GM21576 (cell line): ENCODE data around the gene ACTMAP.
"Not testable (repeated sequence)": the region's sequence is repeated elsewhere in the genome, so short reads cannot be mapped to it uniquely, and the experiment has no call there.

Experiments
- ATAC-seq: cut with Tn5 transposase; IDR thresholded peaks from one replicate; pipeline ENCODE4 v1.9.1; 2021; ENCODE audit warnings: mild to moderate bottlenecking, moderate library complexity; ENCODE audit not compliant: unreplicated experiment

The ACTMAP gene

DNA sequence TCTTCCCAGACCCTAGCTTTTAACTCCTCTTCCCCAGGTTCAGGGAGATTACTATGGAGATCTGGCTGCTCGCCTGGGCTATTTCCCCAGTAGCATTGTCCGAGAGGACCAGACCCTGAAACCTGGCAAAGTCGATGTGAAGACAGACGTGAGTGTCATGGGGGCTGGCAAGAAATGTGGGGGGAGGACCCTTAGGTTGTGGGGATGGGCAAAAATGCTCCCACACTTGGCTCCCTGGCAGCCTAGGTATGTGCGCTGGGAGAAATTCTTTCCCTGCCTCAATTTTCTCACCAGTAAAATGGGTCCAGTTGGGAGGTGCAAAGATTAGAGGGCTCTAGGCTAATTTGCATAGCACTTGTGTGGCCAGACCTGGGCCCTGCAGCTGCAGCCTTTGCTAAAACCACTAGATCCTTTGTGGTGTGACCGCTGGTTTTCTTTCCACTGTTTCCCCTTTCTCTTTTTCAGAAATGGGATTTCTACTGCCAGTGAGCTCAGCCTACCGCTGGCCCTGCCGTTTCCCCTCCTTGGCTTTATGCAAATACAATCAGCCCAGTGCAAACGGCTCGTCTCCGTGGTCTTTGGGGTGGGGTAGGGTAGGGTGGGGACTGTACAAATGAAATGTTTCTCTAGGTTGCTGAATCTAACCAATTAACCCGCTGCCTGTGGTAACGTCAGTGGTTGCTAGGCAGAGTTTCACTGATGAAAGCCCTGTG is 26.8 kb upstream of the ACTMAP start:
- ATAC-seq: peak; percentile 60

DNA sequence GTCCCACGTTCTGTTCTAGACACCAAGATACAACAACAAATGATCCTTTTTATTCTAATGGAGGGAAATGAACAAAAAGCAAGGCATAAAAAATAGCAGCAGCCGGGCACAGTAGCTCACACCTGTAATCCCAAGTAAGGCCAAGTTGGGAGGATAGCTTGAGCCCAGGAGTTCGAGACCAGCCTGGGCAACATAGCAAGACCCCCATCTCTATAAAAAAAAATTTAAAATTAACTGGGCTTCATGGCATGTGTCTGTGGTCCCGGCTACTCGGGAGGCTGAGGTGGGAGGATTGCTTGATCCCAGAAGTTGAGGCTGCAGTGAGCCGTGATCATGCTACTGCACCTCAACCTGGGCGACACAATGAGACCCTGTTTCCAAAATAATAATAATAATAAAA is 26.1 kb upstream of the ACTMAP start:
- no peak for ATAC-seq

DNA sequence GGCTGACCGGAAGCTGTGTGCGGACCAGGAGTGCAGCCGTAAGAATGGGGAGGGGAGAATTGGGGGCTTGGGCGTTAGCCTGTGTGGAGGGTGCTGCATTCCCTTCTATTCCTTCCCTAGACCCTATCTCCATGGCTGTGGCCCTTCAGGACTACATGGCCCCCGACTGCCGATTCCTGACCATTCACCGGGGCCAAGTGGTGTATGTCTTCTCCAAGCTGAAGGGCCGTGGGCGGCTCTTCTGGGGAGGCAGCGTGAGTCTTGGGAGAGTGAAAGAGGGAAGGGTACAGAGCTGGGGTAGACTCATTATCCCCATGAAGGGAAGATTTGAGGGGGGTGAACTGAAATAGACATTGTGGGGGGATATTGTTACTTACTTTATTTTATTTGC is 25.4 kb upstream of the ACTMAP start:
- ATAC-seq: no peak

DNA sequence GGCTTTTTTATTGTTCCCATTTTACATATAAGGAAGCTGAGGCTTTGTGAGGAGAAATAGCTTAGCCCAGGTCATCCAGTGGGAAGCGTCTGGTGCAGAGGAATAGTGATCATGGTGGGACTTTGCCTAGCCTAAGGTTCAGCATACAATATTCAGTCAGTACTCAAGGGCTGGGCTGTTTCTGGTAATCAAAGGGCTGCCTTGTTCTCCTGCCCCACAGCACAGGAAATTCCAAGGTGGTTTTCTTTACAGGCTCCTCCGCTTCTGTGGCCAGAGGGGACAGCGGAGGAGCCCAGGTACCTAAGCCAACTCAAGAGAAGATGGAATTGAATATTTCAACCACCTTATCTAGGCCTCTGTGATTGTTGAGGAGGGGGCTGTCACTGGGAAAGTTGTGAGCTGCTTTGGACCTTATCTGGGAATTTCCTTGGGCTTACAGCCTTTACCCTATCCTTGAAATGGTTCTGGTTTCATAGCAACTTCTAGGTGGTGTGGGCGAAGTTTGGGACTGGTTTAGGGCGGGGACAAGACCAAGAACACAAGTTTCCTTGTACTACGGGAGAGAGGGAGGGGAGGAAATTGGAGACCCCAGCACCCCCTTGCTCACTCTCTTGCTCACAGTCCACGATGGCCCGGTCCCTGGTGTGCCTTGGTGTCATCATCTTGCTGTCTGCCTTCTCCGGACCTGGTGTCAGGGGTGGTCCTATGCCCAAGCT is 24.8 kb upstream of the ACTMAP start, which contains the start of gene MIA:
TSS of gene MIA (plus strand) at position 606 of the 716 bp plus-strand sequence. CDS start at position 628, 22 bp downstream.
- no peak for ATAC-seq

DNA sequence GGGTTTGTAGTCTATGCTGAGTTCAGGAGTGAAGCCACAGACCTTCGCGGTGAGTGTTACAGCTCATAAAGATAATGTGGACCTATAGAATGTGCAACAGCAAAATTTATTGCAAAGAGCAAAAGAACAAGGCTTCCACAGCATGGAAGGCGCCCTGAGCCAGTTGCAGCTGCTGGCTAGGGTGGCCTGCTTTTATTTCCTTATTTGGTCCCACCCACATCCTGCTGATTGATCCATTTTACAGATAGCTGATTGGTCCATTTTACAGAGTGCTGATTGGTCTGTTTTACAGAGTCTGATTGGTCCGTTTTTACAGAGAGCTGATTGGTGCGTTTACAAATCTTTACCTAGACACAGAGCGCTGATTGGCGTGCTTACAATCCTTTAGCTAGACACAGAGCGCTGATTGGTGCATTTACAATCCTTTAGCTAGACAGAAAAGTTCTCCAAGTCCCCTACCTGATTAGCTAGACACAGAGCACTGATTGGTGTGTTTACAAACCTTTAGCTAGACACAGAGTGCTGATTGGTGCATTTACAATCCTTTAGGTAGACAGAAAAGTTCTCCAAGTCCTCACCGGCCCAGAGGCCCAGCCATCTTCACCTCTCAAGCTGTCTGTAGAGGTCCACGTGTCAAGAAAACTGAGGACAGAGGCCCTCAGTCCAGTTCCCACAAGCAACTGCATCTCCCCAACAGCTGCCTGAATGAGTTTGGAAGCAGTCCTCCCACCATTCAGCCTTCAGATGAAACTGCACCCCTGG is 21.0 kb upstream of the ACTMAP start:
- ATAC-seq: not testable (repeated sequence)

DNA sequence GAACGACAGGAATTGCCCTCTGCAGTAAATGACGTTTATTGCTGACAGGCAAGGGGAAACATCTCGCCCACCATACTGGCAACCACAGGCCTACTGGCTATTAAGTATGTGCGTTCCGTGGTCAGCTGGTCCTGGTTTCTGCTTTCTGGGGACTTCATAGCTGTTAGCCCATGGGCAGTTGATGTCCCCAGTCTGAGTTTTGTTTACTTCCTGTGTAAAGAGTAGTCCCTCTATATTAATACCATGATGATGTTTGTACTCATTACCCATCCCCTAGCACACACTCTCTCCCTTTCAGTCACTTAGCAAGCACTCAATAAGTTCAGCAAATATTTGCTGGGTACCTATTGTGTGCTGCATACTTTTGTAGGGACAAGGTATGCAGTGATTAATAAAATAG is 18.6 kb upstream of the ACTMAP start:
- no peak for ATAC-seq

DNA sequence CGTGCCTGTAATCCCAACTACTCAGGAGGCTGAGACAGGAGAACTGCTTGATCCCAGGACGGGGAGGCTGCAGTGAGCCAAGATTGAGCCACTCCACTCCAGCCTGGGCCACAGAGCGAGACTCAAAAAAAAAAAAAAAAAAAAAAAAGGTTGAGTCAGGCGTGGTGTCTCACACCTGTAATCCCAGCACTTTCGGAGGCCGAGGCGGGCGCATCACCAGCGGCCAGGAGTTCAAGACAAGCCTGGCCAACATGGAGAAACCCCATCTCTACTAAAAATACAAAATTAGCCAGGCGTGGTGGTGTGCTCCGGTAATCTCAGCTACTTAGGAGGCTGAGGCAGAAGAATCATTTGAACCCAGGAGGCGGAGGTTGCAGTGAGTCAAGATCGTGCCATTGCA is 16.1 kb upstream of the ACTMAP start:
- ATAC-seq: not testable (repeated sequence)

DNA sequence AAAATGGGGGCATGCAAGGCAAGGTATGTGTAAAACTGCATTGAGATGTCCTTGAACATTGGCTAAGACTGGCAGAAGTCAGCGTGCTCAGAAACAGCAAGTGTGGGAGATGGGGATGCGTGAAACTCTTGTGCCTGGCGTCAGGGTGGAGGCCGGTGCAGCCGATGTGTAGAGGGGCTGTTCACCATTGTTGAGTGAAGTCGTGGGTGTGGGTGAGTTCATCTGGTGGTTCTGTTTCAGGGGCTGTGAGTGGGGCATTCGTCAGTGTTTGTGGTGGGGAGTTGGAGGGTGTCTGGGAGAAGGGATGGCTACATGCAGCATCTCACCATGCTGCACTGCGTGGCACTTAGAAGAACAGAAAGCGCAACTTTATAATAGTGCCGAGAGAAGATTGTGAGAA is 13.7 kb upstream of the ACTMAP start:
- no peak for ATAC-seq

DNA sequence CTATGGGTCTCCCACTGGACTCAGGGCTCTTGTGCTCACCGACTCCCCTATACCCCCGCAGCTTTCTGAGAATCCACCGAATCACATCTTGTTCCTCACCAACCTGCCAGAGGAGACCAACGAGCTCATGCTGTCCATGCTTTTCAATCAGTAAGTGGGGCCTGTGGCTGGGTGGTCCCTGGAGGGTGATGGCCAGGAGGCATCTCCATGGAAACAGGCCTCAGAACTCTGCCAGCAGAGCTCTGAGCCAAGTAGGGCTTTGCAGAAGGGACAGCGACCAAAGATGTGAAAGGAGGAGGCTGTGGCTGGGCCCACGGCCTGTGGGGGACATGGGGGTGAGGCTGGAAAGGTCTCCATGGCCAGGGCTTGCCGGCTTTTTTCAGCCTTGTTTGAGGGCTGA is 13.2 kb upstream of the ACTMAP start:
- ATAC-seq: no peak

DNA sequence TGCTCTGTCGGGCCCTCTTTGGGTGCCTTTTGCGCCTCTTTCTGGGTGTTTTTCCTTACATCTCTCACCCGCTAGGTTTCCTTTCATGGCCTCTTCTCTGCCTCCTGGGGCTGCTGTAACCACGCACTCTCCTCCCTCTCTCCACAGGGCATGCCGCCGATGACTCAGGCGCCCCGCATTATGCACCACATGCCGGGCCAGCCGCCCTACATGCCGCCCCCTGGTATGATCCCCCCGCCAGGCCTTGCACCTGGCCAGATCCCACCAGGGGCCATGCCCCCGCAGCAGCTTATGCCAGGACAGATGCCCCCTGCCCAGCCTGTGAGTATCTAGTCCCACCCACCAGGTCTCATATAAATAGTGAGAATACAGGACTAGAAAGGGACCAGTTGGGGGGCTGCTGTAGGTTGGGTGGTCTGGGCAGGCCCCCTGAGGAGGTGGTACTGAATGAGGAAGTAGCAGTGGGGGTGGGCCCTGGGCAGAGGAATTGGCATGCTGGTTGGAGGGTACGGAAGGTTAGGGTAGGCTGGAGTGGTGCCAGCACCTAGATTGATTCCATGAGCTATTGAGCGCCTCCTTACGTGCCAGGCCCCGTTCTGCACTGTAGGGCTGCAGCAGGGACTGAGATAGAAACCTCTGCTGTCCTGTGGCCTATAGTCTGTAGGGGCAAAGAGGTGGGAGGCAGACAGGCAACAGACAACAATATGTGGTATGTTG is 12.6 kb upstream of the ACTMAP start:
- ATAC-seq: no peak

DNA sequence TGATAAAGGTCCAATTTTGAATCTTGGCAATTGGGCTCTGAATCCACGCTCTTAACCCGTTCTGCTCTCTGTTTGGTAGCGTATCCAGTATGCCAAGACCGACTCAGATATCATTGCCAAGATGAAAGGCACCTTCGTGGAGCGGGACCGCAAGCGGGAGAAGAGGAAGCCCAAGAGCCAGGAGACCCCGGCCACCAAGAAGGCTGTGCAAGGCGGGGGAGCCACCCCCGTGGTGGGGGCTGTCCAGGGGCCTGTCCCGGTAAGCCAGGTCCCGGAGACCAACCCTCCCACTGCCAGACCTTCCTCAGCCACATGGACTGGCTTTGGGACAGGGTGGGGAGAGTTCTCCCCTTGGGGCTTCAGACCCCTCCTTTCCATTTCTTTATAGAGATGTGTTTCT is 9.1 kb upstream of the ACTMAP start:
- ATAC-seq: no peak

DNA sequence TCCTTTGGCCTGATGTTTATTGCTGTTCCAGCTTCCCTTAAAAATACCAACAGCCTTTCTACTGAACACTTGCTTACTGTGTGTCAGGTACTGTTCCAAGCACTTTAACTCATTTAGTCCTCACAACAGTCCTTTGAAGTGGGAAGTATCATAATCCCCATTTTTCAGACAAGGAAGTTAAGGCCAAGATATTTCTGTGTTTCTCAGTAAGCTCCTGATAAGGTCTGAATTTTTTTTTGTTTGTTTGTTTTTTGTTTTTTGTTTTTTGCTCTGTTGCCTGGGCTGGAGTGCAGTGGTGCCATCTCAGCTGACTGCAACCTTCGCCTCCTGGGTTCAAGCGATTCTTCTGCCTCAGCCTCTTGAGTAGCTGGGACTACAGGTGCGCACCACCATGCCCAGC is 8.2 kb upstream of the ACTMAP start:
- ATAC-seq: no peak

DNA sequence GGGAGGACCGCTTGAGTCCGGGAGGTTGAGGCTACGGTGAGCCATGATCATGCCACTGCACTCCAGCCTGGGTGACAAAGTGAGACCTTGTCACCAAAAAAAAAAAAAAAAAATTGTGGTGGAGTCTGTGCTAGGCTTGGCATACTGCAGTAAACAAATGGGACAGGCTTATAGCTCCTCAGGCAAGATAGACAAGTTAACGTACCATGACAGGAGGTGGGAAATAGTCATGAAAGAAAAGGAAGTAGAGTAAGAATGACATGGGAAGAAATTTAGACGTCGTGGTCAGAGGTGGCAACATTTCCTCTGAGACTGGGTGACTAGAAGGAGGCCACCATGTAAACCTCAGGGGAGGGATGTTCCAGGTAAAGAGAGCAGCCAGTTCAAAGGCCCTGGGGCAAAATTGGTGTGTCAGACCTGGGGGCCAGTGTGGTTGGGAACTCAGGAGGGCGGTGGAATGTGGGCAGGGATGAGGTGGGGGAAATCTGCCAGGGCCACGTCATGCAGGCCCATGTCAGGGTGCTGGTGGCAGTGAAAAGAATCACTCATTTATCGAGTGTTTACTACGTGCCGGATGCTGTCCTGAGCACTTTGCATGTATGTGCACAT is 6.3 kb upstream of the ACTMAP start:
- ATAC-seq: no peak

DNA sequence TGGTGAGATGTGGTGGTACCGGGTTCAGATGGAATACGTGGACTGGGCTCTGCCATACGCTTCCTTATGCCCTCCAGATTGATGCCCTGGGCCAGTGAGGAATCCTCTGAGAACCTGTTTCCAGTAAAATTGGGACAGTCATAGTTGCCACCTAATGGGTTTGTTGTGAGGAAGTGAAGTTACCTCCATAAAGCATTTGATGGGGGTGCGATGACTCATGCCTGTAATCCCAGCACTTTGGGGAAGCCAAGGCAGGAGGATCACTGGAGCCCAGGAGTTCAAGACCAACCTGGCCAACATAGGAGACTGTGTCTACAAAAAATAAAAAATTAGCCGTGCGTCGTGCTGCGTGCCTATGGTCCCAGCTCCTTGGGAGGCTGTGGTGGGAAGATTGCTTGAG is 5.5 kb upstream of the ACTMAP start:
- no peak for ATAC-seq

DNA sequence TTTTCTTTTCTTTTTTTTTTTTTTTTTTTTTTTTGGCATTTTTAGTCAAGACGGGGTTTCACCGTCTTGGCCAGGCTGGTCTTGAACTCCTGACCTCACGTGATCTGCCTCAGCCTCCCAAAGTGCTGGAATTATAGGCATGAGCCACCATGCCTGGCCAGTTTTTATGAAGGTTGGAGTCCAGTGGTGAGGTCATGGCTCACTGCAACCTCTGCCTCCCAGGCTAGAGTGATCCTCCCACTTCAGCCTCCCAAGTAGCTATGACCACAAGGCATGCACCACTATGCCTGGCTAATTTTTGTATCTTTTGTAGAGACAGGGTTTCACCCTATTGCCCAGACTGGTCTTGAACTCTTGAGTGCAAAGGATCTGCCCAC is 5.0 kb upstream of the ACTMAP start:
- ATAC-seq: no peak

DNA sequence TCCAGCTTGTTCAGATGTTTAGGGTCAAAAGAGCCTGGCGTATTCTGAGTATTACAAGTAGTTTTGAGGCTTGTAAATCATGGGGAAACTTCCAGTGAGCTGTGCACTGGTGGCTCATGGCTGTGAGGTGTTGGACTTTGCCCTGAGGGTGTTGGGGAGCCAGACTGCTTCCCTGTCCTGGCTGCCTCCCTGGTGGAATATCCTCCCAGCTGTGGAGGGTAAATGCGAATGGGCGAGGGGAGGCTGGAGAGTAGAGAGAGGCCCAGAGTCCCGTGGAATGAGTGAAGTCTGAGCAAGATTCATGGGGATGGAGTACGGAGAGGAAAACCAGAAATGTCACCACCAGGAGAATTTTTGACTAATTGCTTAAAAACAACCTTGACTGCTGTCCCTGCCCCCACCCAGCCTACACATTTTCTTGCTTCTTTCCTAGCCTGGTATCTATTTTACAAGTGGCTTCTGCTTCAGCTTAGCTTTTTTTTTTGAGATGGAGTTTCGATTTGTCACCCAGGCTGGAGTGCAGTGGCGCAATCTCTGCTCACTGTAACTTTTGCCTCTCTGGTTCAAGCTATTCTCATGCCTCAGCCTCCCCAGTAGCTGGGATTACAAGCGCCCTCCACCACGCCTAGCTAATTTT is 4.5 kb upstream of the ACTMAP start:
- no peak for ATAC-seq

DNA sequence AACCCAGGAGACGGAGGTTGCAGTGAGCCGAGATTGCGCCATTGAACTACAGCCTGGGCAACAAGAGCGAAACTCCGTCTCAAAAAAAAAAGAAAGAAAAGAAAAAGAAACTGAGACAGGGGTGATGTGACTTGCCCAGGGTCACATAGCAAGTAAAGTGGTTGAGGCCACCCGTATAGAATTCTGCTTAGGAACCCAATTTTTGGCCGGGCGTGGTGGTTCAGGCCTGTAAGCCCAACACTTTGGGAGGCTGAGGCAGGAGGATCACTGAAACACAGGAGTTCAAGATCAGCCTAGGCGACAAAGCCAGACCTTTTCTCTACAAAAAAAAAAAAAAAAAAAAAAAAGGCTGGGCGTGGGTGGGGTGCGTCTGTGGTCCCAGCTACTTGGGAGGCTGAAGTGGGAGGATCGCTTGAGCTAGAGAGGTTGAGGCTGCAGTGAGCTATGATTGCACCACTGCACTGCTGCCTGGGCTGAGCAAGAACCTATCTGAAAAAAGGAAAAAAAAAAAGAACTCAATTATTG is 2.0 kb upstream of the ACTMAP start:
- no peak for ATAC-seq

DNA sequence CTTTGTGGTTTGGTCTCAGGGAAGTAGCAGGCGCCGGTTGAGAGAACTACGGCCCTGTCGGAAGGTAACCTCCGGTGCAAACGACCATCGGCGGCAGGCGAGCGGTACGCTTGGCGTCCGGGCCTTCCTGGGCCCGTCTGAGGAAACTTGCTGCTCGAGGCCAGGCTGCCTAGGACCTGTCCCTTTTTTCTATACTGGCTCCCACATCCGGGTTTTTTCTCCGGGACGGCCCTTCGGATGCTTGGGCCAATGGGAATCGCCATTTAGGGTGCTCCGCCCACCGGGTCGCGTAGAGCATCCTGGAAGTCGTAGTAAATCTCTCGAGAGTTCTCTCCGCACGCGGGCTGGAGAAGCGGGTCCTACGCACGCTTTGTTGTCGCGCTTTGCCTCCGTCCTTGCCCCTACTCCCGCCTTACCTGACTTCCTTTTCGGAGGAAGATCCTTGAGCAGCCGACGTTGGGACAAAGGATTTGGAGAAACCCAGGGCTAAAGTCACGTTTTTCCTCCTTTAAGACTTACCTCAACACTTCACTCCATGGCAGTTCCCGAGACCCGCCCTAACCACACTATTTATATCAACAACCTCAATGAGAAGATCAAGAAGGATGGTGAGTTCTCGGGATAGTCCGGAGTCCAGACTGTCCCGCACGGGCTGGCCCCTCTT is 729 bp upstream of the ACTMAP start, which contains the start of gene SNRPA:
TSS of gene SNRPA (plus strand) at position 330 of the 664 bp plus-strand sequence. CDS start at position 536, 206 bp downstream.
- peak; percentile 57 for ATAC-seq

DNA sequence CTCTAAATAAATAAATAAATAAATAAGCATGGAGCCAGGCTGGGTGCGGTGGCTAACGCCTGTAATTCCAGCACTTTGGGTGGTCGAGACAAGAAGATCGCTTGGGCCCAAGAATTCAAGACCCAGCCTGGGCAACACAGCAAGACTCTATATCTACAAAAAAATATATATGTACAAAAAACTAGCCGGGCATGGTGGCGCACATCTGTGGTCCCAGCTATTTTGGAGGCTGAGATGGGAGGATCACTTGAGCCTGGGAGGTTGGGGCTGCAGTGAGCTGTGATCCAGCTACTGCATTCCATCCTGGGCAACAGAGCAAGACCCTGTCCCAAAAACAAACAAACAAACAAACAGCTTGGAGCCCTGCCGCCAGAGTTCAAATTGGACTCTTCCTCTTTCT is 2.7 kb downstream of the ACTMAP start:
- no peak for ATAC-seq
